Upper lobe of left lung (tissue), 4 donors: ENCODE measurements around the gene FCN3.

Experiments
- EP300 ChIP-seq, 4 donors: sonication (generic); formaldehyde crosslinking; IDR thresholded peaks; one replicate each; pipeline ENCODE4 v1.5.1; 2017; ENCODE audit warnings: antibody characterized with exemption in 4 of 4, control low read depth in 2 of 4
- POLR2A ChIP-seq, 4 donors: fragments of 450-650 bp; IDR thresholded peaks; one replicate each; pipeline ENCODE4 v1.5.1; 2016 to 2017; ENCODE audit warnings: antibody characterized with exemption in 4 of 4, mild to moderate bottlenecking in 2 of 4
- POLR2AphosphoS5 ChIP-seq, 2 donors: sonication (generic); formaldehyde crosslinking; IDR thresholded peaks; one replicate each; pipeline ENCODE4 v1.5.1; 2017; ENCODE audit warnings: antibody characterized with exemption in 2 of 2
- TF ChIP-seq, protein P1 (sequence below), 6 experiments: fragments of 450-650 bp in 4 of 6; fragments of 200-600 bp in 2 of 6; sonication (generic) in 2 of 6; IDR thresholded peaks; one replicate each; pipeline ENCODE4 v1.5.1; 2016 to 2019; ENCODE audit warnings: antibody characterized with exemption in 6 of 6

DNA sequence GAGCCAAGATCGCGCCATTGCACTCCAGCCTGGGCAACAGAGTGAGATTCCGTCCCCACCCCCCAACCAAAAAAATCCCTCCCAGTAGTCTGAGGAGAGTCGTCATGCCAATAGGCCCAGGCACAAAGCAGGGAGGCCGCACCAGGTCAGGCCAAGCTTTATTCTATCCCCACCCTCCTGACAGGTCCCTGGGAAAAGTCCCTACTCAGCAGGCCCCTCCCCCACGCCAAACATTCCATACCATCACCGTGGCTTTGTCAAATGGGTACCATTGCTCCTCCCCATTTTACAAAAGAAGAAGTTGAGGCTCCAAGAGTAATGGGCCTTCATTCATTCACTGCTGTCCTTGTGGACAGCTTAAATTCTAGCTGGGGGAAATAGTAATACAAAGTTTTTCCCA, 23.1 kb upstream of the FCN3 start:
- TF ChIP-seq, protein P1, sequence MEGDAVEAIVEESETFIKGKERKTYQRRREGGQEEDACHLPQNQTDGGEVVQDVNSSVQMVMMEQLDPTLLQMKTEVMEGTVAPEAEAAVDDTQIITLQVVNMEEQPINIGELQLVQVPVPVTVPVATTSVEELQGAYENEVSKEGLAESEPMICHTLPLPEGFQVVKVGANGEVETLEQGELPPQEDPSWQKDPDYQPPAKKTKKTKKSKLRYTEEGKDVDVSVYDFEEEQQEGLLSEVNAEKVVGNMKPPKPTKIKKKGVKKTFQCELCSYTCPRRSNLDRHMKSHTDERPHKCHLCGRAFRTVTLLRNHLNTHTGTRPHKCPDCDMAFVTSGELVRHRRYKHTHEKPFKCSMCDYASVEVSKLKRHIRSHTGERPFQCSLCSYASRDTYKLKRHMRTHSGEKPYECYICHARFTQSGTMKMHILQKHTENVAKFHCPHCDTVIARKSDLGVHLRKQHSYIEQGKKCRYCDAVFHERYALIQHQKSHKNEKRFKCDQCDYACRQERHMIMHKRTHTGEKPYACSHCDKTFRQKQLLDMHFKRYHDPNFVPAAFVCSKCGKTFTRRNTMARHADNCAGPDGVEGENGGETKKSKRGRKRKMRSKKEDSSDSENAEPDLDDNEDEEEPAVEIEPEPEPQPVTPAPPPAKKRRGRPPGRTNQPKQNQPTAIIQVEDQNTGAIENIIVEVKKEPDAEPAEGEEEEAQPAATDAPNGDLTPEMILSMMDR (IDR thresholded peaks at IDR 0.05): no peak
- TF ChIP-seq POLR2AphosphoS5 (IDR thresholded peaks at IDR 0.05) (no peak), POLR2A (IDR thresholded peaks at IDR 0.05) (no peak), EP300 (IDR thresholded peaks at IDR 0.05) (no peak)
